Panc1 (cell line): Measurements from ENCODE around the gene CALM3.

ENCODE experiments used
- CTCF ChIP-seq: fragments of 450-650 bp; IDR thresholded peaks from 2 replicates; pipeline ENCODE4 v1.5.1; 2017; ENCODE audit warnings: mild to moderate bottlenecking
- POLR2AphosphoS5 ChIP-seq: IDR thresholded peaks from 2 replicates; pipeline ENCODE4 v1.6.1; 2012; ENCODE audit warnings: mild to moderate bottlenecking, low read depth, low read length, moderate library complexity

- TF ChIP-seq CTCF (no peak), POLR2AphosphoS5 (no peak)
Observed at GRCh38 chr19:46635920-46636761, 35.0 kb downstream of the CALM3 start, which contains the start of gene GNG8.
